HepG2 (cell line): ENCODE results near the gene ACAD8. TPM values are rescaled to one million over a fixed set of nuclear protein-coding genes. Genes with fewer than 3 reads are reported as not detected.

Experiments used
- ARID4A ChIP-seq: sonication (generic); formaldehyde crosslinking; IDR thresholded peaks from 2 replicates; pipeline ENCODE4 v1.5.0; 2020; ENCODE audit warnings: mild to moderate bottlenecking, missing genetic modification reagents, borderline replicate concordance
- ATF7 ChIP-seq, 2 experiments: fragments of 450-650 bp in 1 of 2; sonication (generic) in 1 of 2; formaldehyde crosslinking in 1 of 2; IDR thresholded peaks; 2 replicates each; pipeline versions ENCODE4 v1.4.0 to v1.6.1; 2016 to 2020; ENCODE audit warnings: antibody characterized with exemption in 1 of 2, mild to moderate bottlenecking in 1 of 2, missing genetic modification reagents in 1 of 2
- CCAR2 ChIP-seq: fragments of 200-400 bp; formaldehyde crosslinking; optimal IDR thresholded peaks from 2 replicates; pipeline ENCODE3; 2018; ENCODE audit warnings: low read depth, mild to moderate bottlenecking, low read length, moderate library complexity
- FOSL1 ChIP-seq: sonication (generic); formaldehyde crosslinking; IDR thresholded peaks from 2 replicates; pipeline ENCODE4 v1.9.0; 2021; ENCODE audit warnings: missing genetic modification reagents, borderline replicate concordance
- HDAC2 ChIP-seq: sonication (generic); formaldehyde crosslinking; IDR thresholded peaks from 2 replicates; pipeline ENCODE4 v1.4.0; 2020; ENCODE audit warnings: missing genetic modification reagents
- RFX5 ChIP-seq: IDR thresholded peaks from 2 replicates; pipeline ENCODE4 v1.6.1; 2011; ENCODE audit warnings: low read depth, low read length, improper control_type of control experiment
- SSRP1 ChIP-seq: IDR thresholded peaks from 2 replicates; pipeline ENCODE4 v1.6.1; 2016; ENCODE audit warnings: control low read depth
- TEAD3 ChIP-seq: optimal IDR thresholded peaks from 2 replicates; pipeline ENCODE3; 2016; ENCODE audit warnings: borderline replicate concordance
- UBTF ChIP-seq: sonication (generic); formaldehyde crosslinking; IDR thresholded peaks from 2 replicates; pipeline ENCODE4 v1.4.0; 2020; ENCODE audit warnings: mild to moderate bottlenecking, missing genetic modification reagents
- ZNF547 ChIP-seq: sonication (generic); formaldehyde crosslinking; IDR thresholded peaks from 2 replicates; pipeline ENCODE4 v1.5.1; 2020; ENCODE audit warnings: mild to moderate bottlenecking, missing genetic modification reagents
- ZNF549 ChIP-seq: sonication (generic); formaldehyde crosslinking; IDR thresholded peaks from 2 replicates; pipeline ENCODE4 v1.5.0; 2020; ENCODE audit warnings: missing genetic modification reagents
- ZNF609 ChIP-seq: sonication (generic); formaldehyde crosslinking; IDR thresholded peaks from 2 replicates; pipeline ENCODE4 v1.4.0; 2020; ENCODE audit warnings: mild to moderate bottlenecking, missing genetic modification reagents, borderline replicate concordance
- ZNF749 ChIP-seq: sonication (generic); formaldehyde crosslinking; IDR thresholded peaks from 2 replicates; pipeline ENCODE4 v1.8.0; 2022; ENCODE audit warnings: mild to moderate bottlenecking, missing genetic modification reagents, moderate library complexity, borderline replicate concordance
- polyA plus RNA-seq, 8 experiments: library from polyadenylated mRNA; depleted of rRNA in 3 of 8; stranded (reverse) in 7 of 8; unstranded in 1 of 8; fragments of >200 nt; fragmentation: Illumina TruSeq in 4 of 8; extraction: Trizol in 4 of 8; gene quantifications; 2 replicates each; pipeline versions ENCODE4 v1.2.1 to v1.2.3, GENCODE V29; 2011 to 2016; ENCODE audit warnings: low read depth in 4 of 8, missing spikeins in 1 of 8, mixed read lengths in 1 of 8; ENCODE audit not compliant: insufficient read depth in 1 of 8
- total RNA-seq, 5 experiments: library from RNA; depleted of rRNA; stranded (reverse); fragments of >200 nt; fragmentation: Illumina TruSeq; extraction: Trizol; gene quantifications; 2 replicates each; pipeline ENCODE4 v1.2.3, GENCODE V29; 2016; ENCODE audit warnings: low read depth in 1 of 5
- TF ChIP-seq, protein P1 (sequence below): IDR thresholded peaks from 2 replicates; pipeline ENCODE4 v1.6.1; 2016; ENCODE audit warnings: mild to moderate bottlenecking, missing biosample characterization, missing genetic modification reagents
- TF ChIP-seq, protein P2 (sequence below): sonication (generic); formaldehyde crosslinking; IDR thresholded peaks from 2 replicates; pipeline ENCODE4 v1.8.0; 2022; ENCODE audit warnings: missing genetic modification reagents, low read depth, mild to moderate bottlenecking, borderline replicate concordance

Gene ACAD8
- total and polyA plus RNA-seq, 2 of the 13 experiments (the other 11 are each of a cell fraction or from before 2014, with no cell fraction given), result 13.5 to 20.3 TPM

DNA sequence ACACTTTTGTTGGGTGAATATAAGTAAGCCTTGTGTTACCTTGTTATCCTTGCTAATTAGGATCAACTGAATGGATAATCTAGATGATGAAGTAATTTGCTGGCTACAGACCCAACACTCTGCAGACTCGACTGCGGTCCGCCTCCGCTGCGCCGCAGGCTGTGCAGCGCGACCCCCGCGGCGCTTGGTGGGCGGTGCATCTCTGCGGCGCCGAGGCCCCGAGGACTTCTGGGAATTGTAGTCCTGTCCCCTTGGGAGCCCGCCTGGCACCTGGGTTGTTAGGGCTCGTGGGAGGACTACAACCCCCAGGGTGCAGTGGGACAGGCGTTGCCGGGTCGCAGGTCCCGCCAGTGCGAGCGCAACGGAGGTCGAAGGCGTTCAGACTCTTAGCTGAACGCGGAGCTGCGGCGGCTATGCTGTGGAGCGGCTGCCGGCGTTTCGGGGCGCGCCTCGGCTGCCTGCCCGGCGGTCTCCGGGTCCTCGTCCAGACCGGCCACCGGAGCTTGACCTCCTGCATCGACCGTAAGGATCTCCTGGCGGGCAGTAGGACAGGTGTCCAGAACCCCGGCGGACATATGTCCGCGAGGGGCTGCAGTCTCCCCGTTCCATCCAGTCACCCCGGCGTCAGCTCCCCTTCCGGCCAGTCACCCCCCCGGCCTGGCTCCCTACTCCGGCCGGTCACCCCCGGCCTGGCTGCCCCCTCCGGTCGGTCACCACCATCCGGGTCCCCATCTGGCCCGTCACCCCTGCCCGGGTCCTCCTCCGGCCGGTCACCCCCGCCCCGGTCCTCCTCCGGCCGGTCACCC is at the start of gene ACAD8, which contains the start of gene THYN1 (continued):
- peak; percentile 94 for TF ChIP-seq ARID4A
- TF ChIP-seq UBTF, result peak; percentile 90
- peak; percentile 77; the same call in 1 of the 2 replicates for TF ChIP-seq HDAC2 (CRISPR knock-in tag)
- peak; percentile 59 for TF ChIP-seq TEAD3 (CRISPR knock-in tag)
- peak; percentile 59; the same call in 1 of the 2 replicates for TF ChIP-seq ZNF609 (CRISPR knock-in tag)
- no peak for TF ChIP-seq CCAR2
- no peak for TF ChIP-seq FOSL1 (CRISPR knock-in tag)
- TF ChIP-seq ATF7 (IDR thresholded peaks at IDR 0.05), result no peak
- no peak for TF ChIP-seq ATF7 (CRISPR knock-in tag; IDR thresholded peaks at IDR 0.05)
- 0 out of 2 replicates have a peak, but pooled peaks have one; percentile 23 for TF ChIP-seq RFX5
- TF ChIP-seq, protein P1, sequence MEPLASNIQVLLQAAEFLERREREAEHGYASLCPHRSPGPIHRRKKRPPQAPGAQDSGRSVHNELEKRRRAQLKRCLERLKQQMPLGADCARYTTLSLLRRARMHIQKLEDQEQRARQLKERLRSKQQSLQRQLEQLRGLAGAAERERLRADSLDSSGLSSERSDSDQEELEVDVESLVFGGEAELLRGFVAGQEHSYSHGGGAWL (CRISPR knock-in tag), result peak; percentile 45; the same call in 1 of the 2 replicates
- TF ChIP-seq ZNF547 (CRISPR knock-in tag), result peak; percentile 77; the same call in 1 of the 2 replicates
- no peak for TF ChIP-seq ZNF749 (CRISPR knock-in tag)
- no peak for TF ChIP-seq SSRP1 (CRISPR knock-in tag)
- no peak for TF ChIP-seq ZNF549 (CRISPR knock-in tag)
- TF ChIP-seq, protein P2, sequence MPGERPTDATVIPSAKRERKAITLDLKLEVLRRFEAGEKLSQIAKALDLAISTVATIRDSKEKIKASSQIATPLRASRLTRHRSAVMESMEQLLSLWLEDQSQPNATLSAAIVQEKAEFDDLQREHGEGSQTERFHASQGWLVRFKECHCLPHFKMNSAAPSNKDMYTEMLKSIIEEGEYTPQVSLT (CRISPR knock-in tag), result no peak
